Esophagus muscularis mucosa (tissue), 4 donors: ENCODE data around the gene CNTN2. TPM values are rescaled to one million over a fixed set of nuclear protein-coding genes. Genes with fewer than 3 reads are reported as not detected.

Experiments used
- DNase-seq: peaks from one replicate; pipeline ENCODE4 v3.0.0-alpha.2; 2017; ENCODE audit errors: extremely low spot score
- H3K27ac ChIP-seq, 4 donors: fragments of 200-600 bp; sonication (generic); replicated peaks in 1 of 4; 1 replicate in 3 of 4; 2 replicates in 1 of 4; pipeline ENCODE4 v1.5.1; 2016 to 2019; ENCODE audit warnings: mild to moderate bottlenecking in 1 of 4
- H3K27me3 ChIP-seq, 4 donors: fragments of 200-600 bp; sonication (generic); one replicate each; pipeline versions ENCODE4 v1.5.1 to v1.6.0; 2016 to 2019
- H3K36me3 ChIP-seq, 4 donors: fragments of 200-600 bp; sonication (generic); one replicate each; pipeline ENCODE4 v1.5.1; 2016 to 2019
- H3K4me1 ChIP-seq, 4 donors: fragments of 200-600 bp; sonication (generic); one replicate each; pipeline ENCODE4 v1.5.1; 2016 to 2019
- H3K4me3 ChIP-seq, 4 donors: fragments of 200-600 bp; sonication (generic); 1 replicate in 2 of 4; 2 replicates in 2 of 4; pipeline ENCODE4 v1.5.1; 2016 to 2019; ENCODE audit warnings: mild to moderate bottlenecking in 4 of 4, moderate library complexity in 1 of 4
- H3K9me3 ChIP-seq, 4 donors: fragments of 200-600 bp; sonication (generic); 1 replicate in 3 of 4; 2 replicates in 1 of 4; pipeline ENCODE4 v1.5.1; 2016 to 2019
- EP300 ChIP-seq: sonication (generic); formaldehyde crosslinking; IDR thresholded peaks from one replicate; pipeline ENCODE4 v1.6.1; 2017; ENCODE audit warnings: antibody characterized with exemption
- POLR2A ChIP-seq: fragments of 450-650 bp; IDR thresholded peaks from one replicate; pipeline ENCODE4 v1.6.1; 2017; ENCODE audit warnings: antibody characterized with exemption, moderate library complexity, mild to moderate bottlenecking, low read depth
- POLR2AphosphoS5 ChIP-seq, 2 donors: sonication (generic); formaldehyde crosslinking; IDR thresholded peaks; one replicate each; pipeline ENCODE4 v1.6.1; 2017; ENCODE audit warnings: antibody characterized with exemption in 2 of 2
- WGBS: methylation state at CpG from one replicate; pipeline ENCODE4 v1.1.5; 2018; 5-methylcytosine and 5-hydroxymethylcytosine counted together
- intact Hi-C: fragments of 100-400 bp; cut with DNase I; formaldehyde crosslinking; loops from one replicate; pipeline ENCODE4 v1.15.1; 2023
- total RNA-seq, 4 donors: library from RNA; depleted of rRNA; stranded (reverse); fragments of >200 nt; gene quantifications; one replicate each; pipeline versions ENCODE4 v1.1.0 to v1.2.1, GENCODE V29; 2016
- TF ChIP-seq, protein P1 (sequence below), 3 experiments: fragments of 200-600 bp in 2 of 3; fragments of 450-650 bp in 1 of 3; sonication (generic) in 2 of 3; IDR thresholded peaks; one replicate each; pipeline ENCODE4 v1.5.1; 2017 to 2019; ENCODE audit warnings: antibody characterized with exemption in 3 of 3, mild to moderate bottlenecking in 2 of 3, moderate library complexity in 1 of 3

Gene CNTN2
- total RNA-seq, 4 donors from 2014 or later: 1.9 to 6.2 (median 2.9) TPM

DNA sequence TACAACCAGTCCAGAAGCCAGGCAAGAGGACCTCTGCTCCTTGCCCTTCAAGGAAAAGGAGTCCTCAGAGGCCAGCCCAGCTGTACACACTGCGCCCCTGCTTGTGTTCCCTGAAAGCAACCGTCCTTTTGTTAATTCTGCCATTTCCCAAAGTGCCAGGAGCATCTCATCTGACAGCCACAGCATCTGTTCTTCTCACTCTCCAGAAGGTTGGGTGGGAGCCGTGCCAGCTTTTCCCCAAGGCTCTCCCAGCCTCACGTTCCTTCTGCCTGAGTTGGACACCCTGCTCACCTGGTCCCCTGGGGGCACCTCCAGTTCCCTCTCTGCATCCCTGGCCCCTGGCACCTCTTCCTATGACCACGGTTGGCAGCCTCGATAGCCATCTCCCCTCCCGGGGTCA lies 10.5 kb upstream of the CNTN2 start:
- no peak for DNase-seq
- 71% methylated on average over 7 of the region's 7 CpGs for WGBS
- Histone ChIP-seq H3K27ac (no peak overlapping the region), H3K4me3 (no peak overlapping the region), H3K27me3 (peaks cover 0 to 27% (median 0%) of the 10 kb centered on the region in 4 donors), H3K4me1 (no peaks in the 10 kb centered on the region), H3K9me3 (no peaks in the 10 kb centered on the region), H3K36me3 (no peaks in the 10 kb centered on the region)
- intact Hi-C loops: no loop called here
- TF ChIP-seq POLR2A (no peak), POLR2AphosphoS5 (IDR thresholded peaks at IDR 0.05) (no peak), EP300 (no peak)

DNA sequence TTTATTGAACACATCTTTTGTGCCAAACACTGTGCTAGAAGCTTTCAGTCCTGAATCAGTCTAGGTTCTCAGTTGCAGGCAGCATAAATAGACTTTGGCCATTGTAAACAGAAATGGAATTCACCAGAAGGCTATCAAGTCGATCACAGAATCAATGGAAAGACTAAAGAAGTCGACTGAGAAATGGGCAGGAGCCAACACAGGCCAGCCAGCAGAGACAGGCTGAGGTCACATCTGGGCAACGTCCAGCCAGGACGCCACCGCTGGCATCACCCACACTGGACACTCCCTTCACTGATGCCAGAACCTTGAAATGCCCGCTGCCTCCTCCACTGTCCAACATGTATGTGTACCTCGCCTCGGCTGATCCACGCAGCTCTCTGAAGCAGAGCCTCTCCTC lies 5.5 kb upstream of the CNTN2 start:
- intact Hi-C loops: no loop called here
- 72% methylated on average over 9 of the region's 9 CpGs for WGBS

DNA sequence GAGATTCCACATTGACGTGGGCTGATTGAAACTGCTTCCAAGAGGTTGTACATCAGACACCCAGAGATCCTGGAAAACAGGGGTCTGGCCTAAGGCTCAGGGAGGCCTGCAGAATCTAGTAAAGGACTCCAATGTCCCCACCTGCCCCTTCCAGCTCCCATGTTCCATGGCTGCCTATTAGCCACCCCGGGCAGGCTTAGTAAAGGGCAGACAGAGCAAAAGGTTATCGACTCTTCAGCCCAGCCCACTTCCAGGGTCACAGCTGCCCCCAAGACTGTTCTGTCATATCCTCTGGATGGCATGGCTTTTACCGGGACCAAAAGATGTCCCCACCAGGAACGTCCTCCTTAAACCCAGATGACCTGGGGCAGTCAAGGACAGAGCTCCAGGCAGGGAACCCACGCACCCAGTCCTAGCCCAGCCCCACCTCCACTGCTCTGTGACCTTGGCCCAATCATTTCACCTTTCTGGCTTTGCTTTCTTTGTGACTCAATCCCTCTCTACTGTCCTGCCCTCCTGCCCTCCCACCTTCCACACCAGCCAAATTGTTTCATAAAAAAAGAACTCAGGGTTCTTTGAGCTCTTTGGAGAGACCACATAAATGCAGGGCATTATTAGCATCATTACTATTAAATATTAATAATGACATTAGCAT lies 4.8 kb upstream of the CNTN2 start:
- H3K27me3 ChIP-seq: peaks cover 0 to 17% (median 4%) of the 10 kb centered on the region in 4 donors
- no peak overlapping the region for H3K4me3 ChIP-seq
- no peaks in the 10 kb centered on the region for H3K36me3 ChIP-seq
- no peak overlapping the region for H3K27ac ChIP-seq
- TF ChIP-seq POLR2AphosphoS5 (IDR thresholded peaks at IDR 0.05): no peak
- no peak for TF ChIP-seq EP300
- TF ChIP-seq, protein P1, sequence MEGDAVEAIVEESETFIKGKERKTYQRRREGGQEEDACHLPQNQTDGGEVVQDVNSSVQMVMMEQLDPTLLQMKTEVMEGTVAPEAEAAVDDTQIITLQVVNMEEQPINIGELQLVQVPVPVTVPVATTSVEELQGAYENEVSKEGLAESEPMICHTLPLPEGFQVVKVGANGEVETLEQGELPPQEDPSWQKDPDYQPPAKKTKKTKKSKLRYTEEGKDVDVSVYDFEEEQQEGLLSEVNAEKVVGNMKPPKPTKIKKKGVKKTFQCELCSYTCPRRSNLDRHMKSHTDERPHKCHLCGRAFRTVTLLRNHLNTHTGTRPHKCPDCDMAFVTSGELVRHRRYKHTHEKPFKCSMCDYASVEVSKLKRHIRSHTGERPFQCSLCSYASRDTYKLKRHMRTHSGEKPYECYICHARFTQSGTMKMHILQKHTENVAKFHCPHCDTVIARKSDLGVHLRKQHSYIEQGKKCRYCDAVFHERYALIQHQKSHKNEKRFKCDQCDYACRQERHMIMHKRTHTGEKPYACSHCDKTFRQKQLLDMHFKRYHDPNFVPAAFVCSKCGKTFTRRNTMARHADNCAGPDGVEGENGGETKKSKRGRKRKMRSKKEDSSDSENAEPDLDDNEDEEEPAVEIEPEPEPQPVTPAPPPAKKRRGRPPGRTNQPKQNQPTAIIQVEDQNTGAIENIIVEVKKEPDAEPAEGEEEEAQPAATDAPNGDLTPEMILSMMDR (IDR thresholded peaks at IDR 0.05): no peak
- TF ChIP-seq POLR2A: no peak
- no peak for DNase-seq
- H3K4me1 ChIP-seq: peaks cover 0 to 9% (median 8%) of the 10 kb centered on the region in 4 donors
- H3K9me3 ChIP-seq: no peaks in the 10 kb centered on the region
- intact Hi-C loops: no loop called here
- 91% methylated on average over 5 of the region's 6 CpGs for WGBS

More for the DNA sequence above, 5.5 kb upstream of the CNTN2 start:
- no peak overlapping the region for H3K4me3 ChIP-seq
- TF ChIP-seq POLR2AphosphoS5 (IDR thresholded peaks at IDR 0.05) (no peak), EP300 (no peak), POLR2A (no peak)
- TF ChIP-seq, protein P1 (IDR thresholded peaks at IDR 0.05): no peak
- H3K9me3 ChIP-seq: no peaks in the 10 kb centered on the region
- peaks cover 0 to 2% (median 1%) of the 10 kb centered on the region in 4 donors for H3K4me1 ChIP-seq
- H3K27ac ChIP-seq: no peak overlapping the region
- peaks cover 0 to 10% (median 2%) of the 10 kb centered on the region in 4 donors for H3K27me3 ChIP-seq
- no peaks in the 10 kb centered on the region for H3K36me3 ChIP-seq
- DNase-seq: no peak

DNA sequence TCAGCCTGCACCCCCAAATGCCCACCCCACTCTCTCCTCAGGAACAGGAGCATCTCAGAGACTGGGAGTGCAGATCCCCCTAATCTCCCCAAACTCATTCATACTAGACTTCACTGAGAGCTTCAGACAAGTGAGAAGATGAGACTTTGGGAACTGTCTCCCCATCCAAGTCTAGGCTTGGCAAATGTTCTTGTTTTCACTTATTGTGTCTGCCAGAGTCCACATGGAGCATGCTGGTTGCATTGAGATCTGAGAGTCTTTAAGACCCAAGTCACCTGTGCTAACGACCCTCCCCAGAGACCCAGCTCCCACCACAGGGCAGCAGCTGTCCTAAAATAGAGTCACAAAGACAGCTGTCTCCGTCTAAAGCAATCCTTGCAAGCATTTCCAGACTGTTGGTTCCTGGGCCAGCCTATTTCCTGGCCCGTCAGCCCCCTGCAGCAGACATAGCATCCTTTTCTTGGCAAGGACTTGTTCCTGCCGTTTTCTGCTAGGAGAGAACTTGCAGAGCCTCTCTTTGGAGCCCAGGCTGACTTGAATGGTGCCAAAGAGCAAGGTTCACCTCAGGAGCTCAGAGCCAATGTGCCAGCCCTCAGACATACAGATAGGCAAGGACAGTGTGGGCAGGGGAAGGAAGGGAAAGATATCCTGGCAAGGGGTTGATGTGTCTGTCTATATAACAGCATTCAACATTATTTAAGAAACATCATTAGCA lies 1.9 kb upstream of the CNTN2 start:
- Histone ChIP-seq H3K27me3 (peaks cover 0 to 46% (median 14%) of the 10 kb centered on the region in 4 donors), H3K27ac (no peak overlapping the region), H3K36me3 (no peaks in the 10 kb centered on the region), H3K9me3 (no peaks in the 10 kb centered on the region), H3K4me1 (peaks cover 0 to 19% (median 16%) of the 10 kb centered on the region in 4 donors), H3K4me3 (no peak overlapping the region)
- intact Hi-C loops: no loop called here
- TF ChIP-seq POLR2AphosphoS5 (IDR thresholded peaks at IDR 0.05) (no peak), POLR2A (no peak), EP300 (no peak)
- TF ChIP-seq, protein P1 (IDR thresholded peaks at IDR 0.05): no peak
- 47% methylated on average over 4 of the region's 4 CpGs for WGBS
- no peak for DNase-seq
